Smooth muscle cell (in vitro differentiated cells): Measurements from ENCODE around the gene XPO5. TPM values are rescaled to one million over a fixed set of nuclear protein-coding genes. Genes with fewer than 3 reads are reported as not detected.

Experiments
- DNase-seq: peaks from one replicate; lab custom pipeline; 2025; ENCODE audit not compliant: unreplicated experiment; lab: John Stamatoyannopoulos, UW
- H2AFZ ChIP-seq: fragments of 200-600 bp; sonication (generic); 2 replicates; pipeline ENCODE4 v1.6.0; 2016; ENCODE audit warnings: antibody characterized with exemption, low read depth, mild to moderate bottlenecking
- H3F3A ChIP-seq: fragments of 200-600 bp; sonication (generic); 2 replicates; pipeline ENCODE4 v1.6.0; 2017; ENCODE audit warnings: antibody characterized with exemption, low read depth
- H3K27ac ChIP-seq: fragments of 200-600 bp; sonication (generic); 2 replicates; pipeline ENCODE4 v1.5.1; 2016; ENCODE audit warnings: low read depth, mild to moderate bottlenecking
- H3K27me3 ChIP-seq: fragments of 200-600 bp; sonication (generic); 2 replicates; pipeline ENCODE4 v1.6.1; 2016; ENCODE audit warnings: low read depth, mild to moderate bottlenecking
- H3K36me3 ChIP-seq: fragments of 200-600 bp; sonication (generic); 2 replicates; pipeline ENCODE4 v1.5.1; 2016; ENCODE audit warnings: low read depth
- H3K4me1 ChIP-seq: fragments of 200-600 bp; sonication (generic); 2 replicates; pipeline ENCODE4 v1.5.1; 2016; ENCODE audit warnings: low read depth
- H3K4me2 ChIP-seq: fragments of 200-600 bp; sonication (generic); 2 replicates; pipeline ENCODE4 v1.6.0; 2016; ENCODE audit warnings: mild to moderate bottlenecking
- H3K4me3 ChIP-seq: fragments of 200-600 bp; sonication (generic); 2 replicates; pipeline ENCODE4 v1.5.1; 2016; ENCODE audit warnings: mild to moderate bottlenecking
- H3K79me2 ChIP-seq: fragments of 200-600 bp; sonication (generic); 2 replicates; pipeline ENCODE4 v1.6.0; 2016; ENCODE audit warnings: low read depth, mild to moderate bottlenecking
- H3K9ac ChIP-seq: fragments of 200-600 bp; sonication (generic); 2 replicates; pipeline ENCODE4 v1.6.0; 2016; ENCODE audit warnings: low read depth
- H3K9me3 ChIP-seq: fragments of 200-600 bp; sonication (generic); replicated peaks from 2 replicates; pipeline ENCODE4 v1.5.1; 2016; ENCODE audit warnings: low read depth
- H4K20me1 ChIP-seq: fragments of 200-600 bp; sonication (generic); 2 replicates; pipeline ENCODE4 v1.6.0; 2016; ENCODE audit warnings: low read depth
- WGBS: methylation state at CpG from one replicate; pipeline ENCODE4 v1.1.7; 2016; ENCODE audit warnings: low lambda C conversion rate; 5-methylcytosine and 5-hydroxymethylcytosine counted together
- polyA plus RNA-seq: library from polyadenylated mRNA; unstranded; fragments of >200 nt; fragmentation: Nextera tagmentation; extraction: Ambion mirVana; gene quantifications from 2 replicates; pipeline ENCODE4 v1.2.1, GENCODE V29; 2016
- total RNA-seq: library from RNA; depleted of rRNA; stranded (reverse); fragments of >200 nt; gene quantifications from 2 replicates; pipeline ENCODE4 v1.2.3, GENCODE V29; 2014
- TF ChIP-seq, protein P1 (sequence below): fragments of 200-600 bp; sonication (generic); IDR thresholded peaks from 2 replicates; pipeline ENCODE4 v1.5.1; 2017; ENCODE audit warnings: borderline replicate concordance, mild to moderate bottlenecking, antibody characterized with exemption; ENCODE audit not compliant: insufficient read depth, poor library complexity, severe bottlenecking

Gene XPO5
- total and polyA plus RNA-seq, 2 experiments from 2014 or later = 11.7 to 31.9 TPM

DNA sequence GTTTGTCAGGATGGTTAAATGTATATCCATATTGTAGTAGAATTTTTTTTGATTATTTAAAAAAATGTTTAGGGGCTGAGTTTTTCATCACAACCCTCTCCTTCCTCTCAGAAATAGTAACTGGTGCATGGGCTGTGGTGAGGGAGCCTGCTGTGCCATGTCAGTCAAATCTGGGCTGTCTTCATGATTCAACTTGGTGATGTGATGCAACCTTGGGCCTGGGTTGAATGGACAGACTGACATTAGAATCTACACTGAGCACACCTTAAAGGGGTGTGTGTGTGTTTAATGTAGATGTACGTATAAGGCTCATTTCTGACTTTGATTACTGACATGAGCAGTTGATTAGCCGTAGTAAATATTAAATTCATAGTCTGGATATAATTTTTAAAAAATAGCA is 94.8 kb downstream of the XPO5 start:
- peaks cover 51% of the 10 kb centered on the region for H4K20me1 ChIP-seq
- TF ChIP-seq, protein P1, sequence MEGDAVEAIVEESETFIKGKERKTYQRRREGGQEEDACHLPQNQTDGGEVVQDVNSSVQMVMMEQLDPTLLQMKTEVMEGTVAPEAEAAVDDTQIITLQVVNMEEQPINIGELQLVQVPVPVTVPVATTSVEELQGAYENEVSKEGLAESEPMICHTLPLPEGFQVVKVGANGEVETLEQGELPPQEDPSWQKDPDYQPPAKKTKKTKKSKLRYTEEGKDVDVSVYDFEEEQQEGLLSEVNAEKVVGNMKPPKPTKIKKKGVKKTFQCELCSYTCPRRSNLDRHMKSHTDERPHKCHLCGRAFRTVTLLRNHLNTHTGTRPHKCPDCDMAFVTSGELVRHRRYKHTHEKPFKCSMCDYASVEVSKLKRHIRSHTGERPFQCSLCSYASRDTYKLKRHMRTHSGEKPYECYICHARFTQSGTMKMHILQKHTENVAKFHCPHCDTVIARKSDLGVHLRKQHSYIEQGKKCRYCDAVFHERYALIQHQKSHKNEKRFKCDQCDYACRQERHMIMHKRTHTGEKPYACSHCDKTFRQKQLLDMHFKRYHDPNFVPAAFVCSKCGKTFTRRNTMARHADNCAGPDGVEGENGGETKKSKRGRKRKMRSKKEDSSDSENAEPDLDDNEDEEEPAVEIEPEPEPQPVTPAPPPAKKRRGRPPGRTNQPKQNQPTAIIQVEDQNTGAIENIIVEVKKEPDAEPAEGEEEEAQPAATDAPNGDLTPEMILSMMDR = no peak
- H2AFZ ChIP-seq = no peak overlapping the region
- H3K79me2 ChIP-seq = peaks cover 80% of the 10 kb centered on the region
- H3K4me1 ChIP-seq = peaks cover 12% of the 10 kb centered on the region
- DNase-seq = no peak
- H3K4me2 ChIP-seq = no peak overlapping the region
- no peaks in the 10 kb centered on the region for H3K36me3 ChIP-seq
- peak overlapping the region; percentile 38 for H3K27ac ChIP-seq
- no peaks in the 10 kb centered on the region for H3K27me3 ChIP-seq
- 94% methylated on average over 2 of the region's 2 CpGs for WGBS
- H3F3A ChIP-seq = peaks cover 3% of the 10 kb centered on the region
- H3K4me3 ChIP-seq = no peak overlapping the region
- H3K9me3 ChIP-seq = no peaks in the 10 kb centered on the region
- H3K9ac ChIP-seq = no peak overlapping the region

DNA sequence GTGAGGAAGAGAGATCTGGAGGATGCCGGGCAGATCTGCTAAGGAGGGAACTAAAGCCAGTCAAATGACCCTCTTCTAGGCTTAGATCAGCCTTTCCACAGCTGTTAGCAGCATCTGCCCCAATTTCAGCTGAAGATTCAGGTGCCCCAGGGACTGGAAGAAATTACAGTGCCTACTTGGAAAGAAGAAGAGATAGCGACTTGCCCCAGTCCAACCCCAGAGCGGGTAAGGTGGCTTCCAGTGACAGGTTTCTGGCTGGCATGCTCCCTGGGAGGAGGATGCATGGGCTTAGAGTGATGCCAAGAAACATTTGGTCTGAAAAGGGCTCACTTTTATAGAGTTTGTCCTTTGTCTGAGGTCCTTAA is 97.8 kb downstream of the XPO5 start:
- peak overlapping the region; percentile 77 for H3K4me3 ChIP-seq
- TF ChIP-seq, protein P1 = no peak
- peak overlapping the region; percentile 97 for H3K4me2 ChIP-seq
- 48% methylated on average over 3 of the region's 3 CpGs for WGBS
- H2AFZ ChIP-seq = peak overlapping the region; percentile 99
- no peaks in the 10 kb centered on the region for H3K9me3 ChIP-seq
- peaks cover 20% of the 10 kb centered on the region for H4K20me1 ChIP-seq
- H3K27me3 ChIP-seq = no peaks in the 10 kb centered on the region
- H3F3A ChIP-seq = peaks cover 3% of the 10 kb centered on the region
- H3K36me3 ChIP-seq = no peaks in the 10 kb centered on the region
- H3K4me1 ChIP-seq = peaks cover 12% of the 10 kb centered on the region
- peak overlapping the region; percentile 96 for H3K9ac ChIP-seq
- peak overlapping the region; percentile 80 for H3K27ac ChIP-seq
- DNase-seq = no peak
- H3K79me2 ChIP-seq = peaks cover 52% of the 10 kb centered on the region

DNA sequence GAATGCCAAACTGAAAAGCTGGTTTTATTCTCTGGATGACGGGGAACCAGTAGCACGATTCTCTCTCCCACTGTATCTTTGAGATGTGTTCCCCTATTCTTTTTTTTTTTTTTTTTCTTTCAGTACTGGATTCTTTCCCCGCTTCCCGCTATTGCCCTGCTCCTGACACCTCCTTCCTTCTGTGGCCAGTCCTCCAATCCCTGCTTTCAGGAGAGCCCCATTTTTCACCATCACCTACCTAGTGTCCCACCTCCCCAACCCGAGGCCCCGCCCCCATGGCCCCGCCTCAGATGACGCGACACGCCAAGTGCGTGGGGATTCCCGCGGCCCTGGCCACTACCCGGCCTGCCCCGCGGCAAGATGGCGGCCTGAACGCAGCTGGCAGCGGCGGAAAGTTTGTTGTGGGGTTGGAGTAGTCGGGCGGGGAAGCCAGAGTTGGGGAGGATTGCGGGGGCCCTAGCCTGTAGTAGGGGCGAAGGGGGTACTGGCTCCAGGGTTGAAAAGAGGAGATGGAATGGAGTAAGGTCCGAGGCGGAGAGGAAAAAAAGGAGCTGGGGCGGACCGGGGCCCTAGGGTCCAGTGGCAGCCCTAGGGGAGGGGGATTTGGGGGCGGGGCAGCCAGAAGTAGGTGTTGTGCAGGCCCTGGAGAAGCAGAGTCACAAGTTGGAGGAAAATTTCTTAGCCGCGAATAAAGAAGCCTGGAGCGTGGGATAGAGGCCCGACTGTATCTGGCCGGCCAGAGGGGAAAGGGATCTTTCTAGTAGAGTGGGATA is 98.4 kb downstream of the XPO5 start, which contains the start of gene TJAP1:
TSS of gene TJAP1 (plus strand) at position 336 of the 773 bp plus-strand sequence. CDS start 21,432 bp downstream, outside the sequence.
- Histone ChIP-seq H3K9me3 (no peaks in the 10 kb centered on the region), H2AFZ (peak within 1 kb of the TSS; percentile 99), H3K4me2 (peak within 1 kb of the TSS; percentile 97), H3K27ac (peak within 1 kb of the TSS; percentile 80), H3K4me3 (peak within 1 kb of the TSS; percentile 77), H3K36me3 (no peaks in the 10 kb centered on the region), H3F3A (peaks cover 3% of the 10 kb centered on the region), H3K9ac (peak within 1 kb of the TSS; percentile 96), H4K20me1 (peaks cover 15% of the 10 kb centered on the region), H3K79me2 (peaks cover 48% of the 10 kb centered on the region), H3K27me3 (no peaks in the 10 kb centered on the region), H3K4me1 (peaks cover 12% of the 10 kb centered on the region)
- TF ChIP-seq, protein P1 = no peak
- 4% methylated on average over 30 of the region's 34 CpGs for WGBS
- peak; percentile 83 for DNase-seq
